Fibroblast of lung (primary cell): Measurements from ENCODE around the gene ERVW-1. TPM values are rescaled to one million over a fixed set of nuclear protein-coding genes. Genes with fewer than 3 reads are reported as not detected.
"Not testable (repeated sequence)": the region's sequence is repeated elsewhere in the genome, so short reads cannot be mapped to it uniquely, and the experiment has no call there.

Experiments
- DNase-seq, 2 donors: peaks; one replicate each; pipeline versions ENCODE4 v3.0.0 to v3.0.0-alpha.2; 2010; ENCODE audit warnings: low read depth in 2 of 2
- H2AFZ ChIP-seq: 2 replicates; pipeline ENCODE4 v1.5.1; 2012; ENCODE audit warnings: low read length, control low read depth, inconsistent platforms
- H3K27ac ChIP-seq: 2 replicates; pipeline ENCODE4 v1.5.1; 2011; ENCODE audit warnings: low read length, control low read depth; ENCODE audit not compliant: insufficient read depth
- H3K27me3 ChIP-seq: 2 replicates; pipeline ENCODE4 v1.5.1; 2011; ENCODE audit warnings: mild to moderate bottlenecking, low read length; ENCODE audit not compliant: control insufficient read depth, insufficient read depth
- H3K36me3 ChIP-seq: 2 replicates; pipeline ENCODE4 v1.5.1; 2011; ENCODE audit warnings: low read length; ENCODE audit not compliant: control insufficient read depth, insufficient read depth
- H3K4me1 ChIP-seq: 2 replicates; pipeline ENCODE4 v1.5.1; 2011; ENCODE audit warnings: low read length; ENCODE audit not compliant: control insufficient read depth, insufficient read depth; ENCODE audit errors: extremely low read depth
- H3K4me2 ChIP-seq: 2 replicates; pipeline ENCODE4 v1.5.1; 2011; ENCODE audit warnings: low read length, control low read depth; ENCODE audit not compliant: insufficient read depth; ENCODE audit errors: extremely low read depth
- H3K4me3 ChIP-seq, 4 experiments: fragments of 200-600 bp in 1 of 4; sonication (generic) in 1 of 4; replicated peaks in 1 of 4; 2 replicates each; pipeline ENCODE4 v1.5.1; 2011 to 2016; ENCODE audit warnings: low read length in 4 of 4, low read depth in 3 of 4, mild to moderate bottlenecking in 3 of 4, control low read depth in 2 of 4, inconsistent platforms in 1 of 4, mixed read lengths in 1 of 4; ENCODE audit not compliant: insufficient read depth in 1 of 4; ENCODE audit errors: control extremely low read depth in 1 of 4
- H3K79me2 ChIP-seq: 2 replicates; pipeline ENCODE4 v1.5.1; 2012; ENCODE audit warnings: mild to moderate bottlenecking, low read length, inconsistent platforms; ENCODE audit not compliant: control insufficient read depth, insufficient read depth
- H3K9ac ChIP-seq: 2 replicates; pipeline ENCODE4 v1.5.1; 2011; ENCODE audit warnings: mild to moderate bottlenecking, low read length, control low read depth; ENCODE audit not compliant: insufficient read depth
- H3K9me3 ChIP-seq: 2 replicates; pipeline ENCODE4 v1.5.1; 2012; ENCODE audit warnings: low read depth, low read length; ENCODE audit not compliant: control insufficient read depth, insufficient read depth
- H4K20me1 ChIP-seq: 2 replicates; pipeline ENCODE4 v1.5.1; 2011; ENCODE audit warnings: low read length; ENCODE audit not compliant: control insufficient read depth, insufficient read depth; ENCODE audit errors: extremely low read depth
- CTCF ChIP-seq, 2 donors: IDR thresholded peaks in 1 of 2; conservative IDR thresholded peaks in 1 of 2; 1 replicate in 1 of 2; 2 replicates in 1 of 2; pipeline ENCODE4 v1.5.1; 2011 to 2012; ENCODE audit warnings: low read length in 2 of 2, control low read depth in 1 of 2, inconsistent platforms in 1 of 2, low read depth in 1 of 2, mild to moderate bottlenecking in 1 of 2
- EZH2 ChIP-seq: IDR thresholded peaks from 2 replicates; pipeline ENCODE4 v1.5.1; 2012; ENCODE audit warnings: low read length, control low read depth, mild to moderate bottlenecking; ENCODE audit errors: missing control alignments
- polyA plus RNA-seq, 2 donors: library from polyadenylated mRNA; depleted of rRNA in 1 of 2; stranded (reverse) in 1 of 2; unstranded in 1 of 2; fragments of >200 nt; gene quantifications; 2 replicates each; pipeline ENCODE4 v1.2.1, GENCODE V29; 2011 to 2012; ENCODE audit warnings: missing spikeins in 1 of 2
- total RNA-seq: library from RNA; depleted of rRNA; stranded (reverse); fragments of >200 nt; gene quantifications from 2 replicates; pipeline ENCODE4 v1.2.1, GENCODE V29; 2014

Gene ERVW-1
- total and polyA plus RNA-seq, 2 donors (not counting 1 experiment from before 2014, with no cell fraction given): not detected

- no peaks in the 10 kb centered on the region for H4K20me1 ChIP-seq
- H3K9me3 ChIP-seq: no peaks in the 10 kb centered on the region
- H3K4me3 ChIP-seq: no peak overlapping the region
- no peak overlapping the region for H3K9ac ChIP-seq
- DNase-seq: no peak
- H3K36me3 ChIP-seq: no peaks in the 10 kb centered on the region
- H3K27ac ChIP-seq: no peak overlapping the region
- H2AFZ ChIP-seq: no peak overlapping the region
- TF ChIP-seq EZH2 (no peak), CTCF (conservative IDR thresholded peaks at IDR 0.05 in 1 of 2, IDR thresholded peaks at IDR 0.05 in 1 of 2; ENCODE audit: low read depth in 1 of 2, low read length in 2 of 2) (no peak)
- no peaks in the 10 kb centered on the region for H3K27me3 ChIP-seq
- no peaks in the 10 kb centered on the region for H3K79me2 ChIP-seq
- no peak overlapping the region for H3K4me2 ChIP-seq
- H3K4me1 ChIP-seq: no peaks in the 10 kb centered on the region
These were observed 10.1 kb upstream of the ERVW-1 start for GRCh38 chr7:92487804-92488203.

- no peak for TF ChIP-seq CTCF (conservative IDR thresholded peaks at IDR 0.05 in 1 of 2, IDR thresholded peaks at IDR 0.05 in 1 of 2; ENCODE audit: low read depth in 1 of 2, low read length in 2 of 2)
- no peak for TF ChIP-seq EZH2
- Histone ChIP-seq H3K4me1 (no peaks in the 10 kb centered on the region), H3K27ac (no peak overlapping the region), H3K36me3 (no peaks in the 10 kb centered on the region), H2AFZ (no peak overlapping the region), H4K20me1 (no peaks in the 10 kb centered on the region), H3K4me3 (no peak overlapping the region), H3K79me2 (no peaks in the 10 kb centered on the region), H3K4me2 (no peak overlapping the region), H3K27me3 (no peaks in the 10 kb centered on the region), H3K9me3 (no peaks in the 10 kb centered on the region), H3K9ac (no peak overlapping the region)
- no peak for DNase-seq
These were observed 8.2 kb upstream of the ERVW-1 start for GRCh38 chr7:92485974-92486373.

GRCh38 chr7:92485267-92485892, 7.6 kb upstream of the ERVW-1 start:
- H3K9ac ChIP-seq: no peak overlapping the region
- no peaks in the 10 kb centered on the region for H3K27me3 ChIP-seq
- no peak for DNase-seq
- no peak overlapping the region for H3K4me3 ChIP-seq
- H2AFZ ChIP-seq: no peak overlapping the region
- no peaks in the 10 kb centered on the region for H3K36me3 ChIP-seq
- no peaks in the 10 kb centered on the region for H3K9me3 ChIP-seq
- no peaks in the 10 kb centered on the region for H4K20me1 ChIP-seq
- TF ChIP-seq EZH2 (no peak), CTCF (conservative IDR thresholded peaks at IDR 0.05 in 1 of 2, IDR thresholded peaks at IDR 0.05 in 1 of 2; ENCODE audit: low read depth in 1 of 2, low read length in 2 of 2) (no peak)
- no peaks in the 10 kb centered on the region for H3K79me2 ChIP-seq
- no peaks in the 10 kb centered on the region for H3K4me1 ChIP-seq
- no peak overlapping the region for H3K4me2 ChIP-seq
- no peak overlapping the region for H3K27ac ChIP-seq

GRCh38 chr7:92484226-92484625, 6.5 kb upstream of the ERVW-1 start:
- H3K9me3 ChIP-seq, H3K27me3 ChIP-seq, H3K79me2 ChIP-seq, H4K20me1 ChIP-seq, H3K4me1 ChIP-seq, H3K36me3 ChIP-seq, H3K27ac ChIP-seq, H3K4me3 ChIP-seq, H2AFZ ChIP-seq, H3K9ac ChIP-seq, H3K4me2 ChIP-seq, DNase-seq: not testable (repeated sequence)

- not testable (repeated sequence) for H3K27ac ChIP-seq, H3K36me3 ChIP-seq, H2AFZ ChIP-seq, DNase-seq, H3K4me1 ChIP-seq, H3K9me3 ChIP-seq, H3K9ac ChIP-seq, H4K20me1 ChIP-seq, H3K4me2 ChIP-seq, H3K27me3 ChIP-seq, H3K79me2 ChIP-seq, H3K4me3 ChIP-seq
These were observed 5.9 kb upstream of the ERVW-1 start for GRCh38 chr7:92483624-92484023.
